Hematopoietic multipotent progenitor cell treated with erythropoietin and hydrocortisone succinate and interleukin-3 and kit ligand, for 6 days (in vitro differentiated cells): Measurements from ENCODE around the gene PPM1H.
"Not testable (repeated sequence)": the region's sequence is repeated elsewhere in the genome, so short reads cannot be mapped to it uniquely, and the experiment has no call there.

Source experiments
- DNase-seq: peaks from one replicate; pipeline ENCODE4 v3.0.0-alpha.2; 2015

PPM1H gene

GRCh38 chr12:62943779-62944395, 8.9 kb upstream of the PPM1H start:
- DNase-seq: no peak

GRCh38 chr12:62942316-62942715, 7.4 kb upstream of the PPM1H start:
- not testable (repeated sequence) for DNase-seq

DNA sequence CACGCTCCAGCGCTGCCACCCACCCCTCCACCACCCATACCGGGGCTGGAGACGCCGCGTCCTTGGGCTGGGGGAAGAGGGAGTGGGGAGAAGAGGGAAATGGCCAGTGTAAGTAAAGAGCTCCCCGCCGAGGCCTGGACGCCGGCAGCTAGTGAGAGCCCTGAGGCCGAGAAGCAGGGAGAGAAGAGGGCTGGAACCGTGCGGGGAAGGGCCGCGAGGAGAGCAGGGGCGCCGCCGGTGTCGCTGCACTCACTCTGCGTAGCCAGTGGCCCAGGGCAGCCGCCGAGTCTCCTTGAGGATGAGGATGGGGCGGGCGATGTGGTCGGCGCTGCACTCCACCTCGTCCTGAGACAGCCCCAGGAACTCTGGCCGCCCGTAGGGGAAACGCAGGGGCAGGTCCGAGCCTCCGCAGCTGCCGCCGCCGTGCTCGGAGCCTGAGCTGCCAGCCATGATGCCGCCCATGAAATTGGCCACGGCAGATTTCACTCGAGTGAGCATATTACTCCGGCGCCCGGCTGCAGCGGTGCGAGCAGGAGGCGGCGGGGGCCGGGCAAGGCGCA, 631 bp downstream of the PPM1H start:
- peak; percentile 60 for DNase-seq

DNA sequence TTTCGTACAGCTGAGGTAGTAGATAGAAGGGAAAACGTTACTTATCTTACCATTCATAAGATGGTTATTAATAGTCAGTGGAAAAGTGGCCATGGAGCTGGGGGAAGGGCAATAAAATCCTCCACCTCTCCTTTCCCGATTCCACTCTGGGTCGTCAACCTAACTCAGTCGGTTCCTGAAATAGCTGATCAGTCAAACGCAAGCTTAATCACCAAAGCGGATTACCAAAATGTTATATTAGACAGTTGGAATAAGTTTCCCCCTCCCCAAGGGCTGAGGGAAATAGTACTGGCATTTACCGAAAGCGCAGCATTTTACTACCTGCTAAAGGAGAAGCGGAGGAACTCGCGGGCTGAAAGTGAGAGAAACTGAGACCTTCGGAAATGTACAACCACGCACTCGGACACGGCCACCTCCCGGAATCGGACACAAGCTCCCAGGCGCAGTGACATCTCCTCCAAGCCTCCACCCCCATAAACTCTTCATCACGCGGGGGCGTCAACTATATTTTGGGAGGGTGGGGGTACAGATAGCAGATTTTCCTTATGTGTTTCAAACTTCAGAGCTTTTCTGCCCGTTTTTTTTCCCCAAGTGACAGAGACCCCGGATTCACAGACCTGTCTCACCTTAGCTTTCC, 1.2 kb downstream of the PPM1H start:
- peak; percentile 44 for DNase-seq

DNA sequence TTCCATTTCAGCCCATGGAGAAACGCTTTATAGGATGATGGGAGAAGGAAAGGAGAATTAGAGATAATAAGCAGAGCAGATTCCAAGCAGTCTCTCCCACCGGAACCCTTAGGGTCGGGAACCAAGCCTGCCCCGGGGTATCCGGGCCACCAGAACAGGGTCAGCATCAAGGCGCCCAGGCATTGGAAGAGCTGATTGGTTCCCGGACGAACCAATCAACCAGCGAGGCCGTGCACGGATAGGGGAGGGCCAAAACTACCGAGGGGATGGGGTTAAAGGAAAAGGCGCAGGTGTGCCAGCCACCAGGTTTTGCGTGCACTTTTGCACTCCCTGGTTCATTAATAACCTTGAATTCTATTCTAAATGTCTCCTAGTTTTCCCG, 1.7 kb downstream of the PPM1H start:
- peak; percentile 68 for DNase-seq

DNA sequence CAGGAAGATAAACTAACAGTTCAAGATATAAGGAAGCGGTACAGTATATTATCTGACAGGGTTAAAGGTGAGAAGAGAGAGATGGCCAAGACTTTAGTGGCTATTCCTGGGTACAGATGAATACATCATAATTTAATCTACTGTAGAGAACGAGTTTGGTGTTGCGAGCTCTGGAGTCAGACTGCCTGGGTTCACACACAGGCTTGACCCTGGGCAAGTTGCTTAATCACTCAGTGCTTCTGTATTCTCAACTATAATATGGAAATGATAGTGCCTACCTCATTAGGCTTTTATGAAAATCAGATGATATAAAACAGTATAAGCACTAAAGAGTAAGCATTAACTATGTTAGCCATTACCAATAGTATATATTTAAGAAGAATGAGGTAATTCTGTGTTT, 3.5 kb downstream of the PPM1H start:
- DNase-seq: peak; percentile 57

- peak; percentile 57 for DNase-seq
Observed at GRCh38 chr12:62930546-62931425, 4.2 kb downstream of the PPM1H start.

DNA sequence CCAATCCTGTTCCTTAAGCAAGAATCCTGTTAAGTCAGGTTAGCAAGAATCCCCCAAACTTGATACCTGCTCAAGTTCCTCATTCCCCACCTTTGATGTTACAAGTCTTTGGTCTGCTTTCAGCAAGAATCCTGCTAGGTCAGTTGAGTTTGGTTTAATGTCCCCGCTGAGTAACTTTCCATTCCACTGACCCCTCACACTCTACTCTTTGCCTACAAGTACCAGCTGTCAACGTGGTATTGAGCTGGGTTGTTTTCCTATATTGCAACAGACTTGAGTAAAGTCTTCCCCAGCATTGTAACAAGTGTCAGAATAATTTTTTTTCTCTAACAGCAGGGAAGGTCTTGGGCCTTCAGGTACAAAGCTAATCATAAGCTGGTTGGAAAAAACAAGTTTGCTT, 6.3 kb downstream of the PPM1H start:
- DNase-seq: no peak

- no peak for DNase-seq
Observed at GRCh38 chr12:62925680-62926079, 9.3 kb downstream of the PPM1H start.

DNA sequence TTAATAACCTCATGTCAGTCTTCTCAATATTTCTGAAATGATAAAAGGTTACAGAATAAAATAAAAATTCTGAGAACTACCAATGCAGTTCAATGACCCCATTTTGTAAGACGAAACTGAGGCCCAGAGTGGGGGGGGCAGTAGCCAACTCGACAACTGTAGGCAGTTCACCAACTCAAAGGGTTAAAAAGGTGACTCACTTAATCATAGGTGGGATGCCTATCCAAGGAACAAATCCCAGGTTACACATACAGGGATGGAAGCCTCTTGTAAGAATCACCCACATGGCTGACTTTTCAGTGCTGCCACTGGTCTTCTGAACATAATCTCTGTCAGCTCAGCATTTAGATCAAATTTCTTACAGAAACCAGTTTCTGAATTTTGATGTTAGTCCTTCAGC, 10.9 kb downstream of the PPM1H start:
- DNase-seq: no peak

DNA sequence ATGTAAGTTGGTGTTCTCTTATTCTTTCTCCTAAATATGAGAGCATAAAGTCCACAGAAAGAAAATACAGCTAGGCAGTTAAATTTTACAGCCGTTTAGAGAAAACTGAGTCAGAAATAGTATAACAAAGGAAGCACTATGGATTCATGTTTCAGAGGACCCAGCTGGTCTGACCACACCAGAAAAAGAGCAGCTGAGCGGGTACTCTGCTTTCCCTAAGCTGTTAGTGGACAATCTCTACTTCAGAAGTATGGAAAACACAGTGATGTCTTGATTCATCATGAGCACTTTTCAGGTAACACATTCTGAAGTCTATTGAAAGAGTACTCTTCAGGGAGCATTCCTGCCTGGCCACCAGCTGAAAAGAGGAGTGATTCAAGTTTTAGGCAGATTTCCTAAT, 12.4 kb downstream of the PPM1H start:
- no peak for DNase-seq

DNA sequence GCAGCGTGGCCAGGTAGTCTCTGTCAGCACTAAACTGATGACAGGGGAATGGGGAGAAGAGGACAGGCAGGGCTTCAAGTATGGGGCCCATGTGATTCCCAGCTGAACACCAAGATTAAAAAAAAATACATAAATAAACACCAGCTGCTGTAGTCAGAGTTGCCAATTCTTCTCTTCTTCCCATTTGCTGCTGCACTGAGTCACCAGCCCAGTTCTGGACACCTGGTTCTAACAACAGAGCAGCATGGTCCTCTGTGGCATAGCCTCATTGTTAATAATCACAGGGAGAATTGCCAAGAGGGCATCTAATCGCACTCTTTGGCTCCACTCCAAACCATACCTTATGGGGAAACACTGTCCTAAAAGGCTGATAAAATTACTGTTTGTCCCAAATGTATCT, 15.1 kb downstream of the PPM1H start:
- peak; percentile 92 for DNase-seq

DNA sequence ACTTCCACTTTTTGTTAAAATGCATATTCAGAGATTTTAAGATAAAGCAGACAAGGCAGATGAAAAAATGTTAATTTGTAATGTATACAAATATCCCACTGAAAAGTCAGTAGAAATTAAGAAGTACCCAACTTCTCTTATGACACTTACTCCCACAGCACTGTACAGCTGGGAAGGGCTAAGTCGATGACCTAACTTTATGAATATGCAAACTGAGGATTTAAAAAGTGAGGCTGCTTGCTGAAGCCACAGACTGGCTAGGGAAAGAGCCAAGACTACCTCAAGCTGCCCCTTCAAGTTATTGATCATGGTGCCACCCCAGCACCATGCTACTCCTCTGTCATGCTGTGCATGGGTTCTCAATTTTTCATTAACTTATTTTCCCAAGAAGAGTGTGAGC, 17.0 kb downstream of the PPM1H start:
- no peak for DNase-seq

GRCh38 chr12:62916632-62917425, 18.1 kb downstream of the PPM1H start:
- no peak for DNase-seq

- no peak for DNase-seq
Observed at GRCh38 chr12:62915204-62915529, 19.8 kb downstream of the PPM1H start.

DNA sequence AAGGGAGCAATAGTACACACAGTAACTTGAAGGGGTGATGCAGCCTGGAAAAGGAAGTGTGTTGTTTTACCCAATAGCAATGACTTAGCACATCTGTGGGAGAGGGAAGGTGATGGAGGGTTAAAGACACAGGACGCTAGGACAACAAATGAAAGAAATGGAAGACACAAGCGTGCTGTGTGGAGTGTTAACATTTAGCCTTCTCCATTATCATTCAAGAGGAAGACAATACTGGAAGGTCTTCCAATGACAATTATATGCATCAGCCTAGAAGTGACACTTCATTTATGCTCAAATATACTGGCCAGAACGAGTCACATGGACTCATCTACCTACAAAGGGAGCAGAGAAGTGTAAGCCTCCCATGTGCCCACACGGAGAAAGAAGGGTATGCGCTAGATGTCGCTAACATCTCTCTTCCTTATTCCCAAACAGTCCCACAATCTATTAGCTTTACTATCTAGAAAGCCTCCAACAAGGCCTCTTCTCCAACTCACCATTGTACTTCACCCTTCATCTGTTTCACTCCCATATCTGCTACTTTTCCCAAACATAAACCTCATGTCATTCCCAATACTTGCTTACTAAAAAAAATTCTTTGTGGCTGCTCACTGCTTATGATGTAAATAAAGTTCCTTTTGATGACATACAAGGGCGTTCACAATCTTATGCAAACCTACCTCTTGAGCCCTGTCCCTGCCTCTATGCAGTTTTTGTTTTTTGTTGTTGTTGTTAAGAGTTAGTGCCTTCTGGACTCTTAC, 20.3 kb downstream of the PPM1H start:
- DNase-seq: peak; percentile 42

- DNase-seq: no peak
Observed at GRCh38 chr12:62913380-62913779, 21.6 kb downstream of the PPM1H start.

DNA sequence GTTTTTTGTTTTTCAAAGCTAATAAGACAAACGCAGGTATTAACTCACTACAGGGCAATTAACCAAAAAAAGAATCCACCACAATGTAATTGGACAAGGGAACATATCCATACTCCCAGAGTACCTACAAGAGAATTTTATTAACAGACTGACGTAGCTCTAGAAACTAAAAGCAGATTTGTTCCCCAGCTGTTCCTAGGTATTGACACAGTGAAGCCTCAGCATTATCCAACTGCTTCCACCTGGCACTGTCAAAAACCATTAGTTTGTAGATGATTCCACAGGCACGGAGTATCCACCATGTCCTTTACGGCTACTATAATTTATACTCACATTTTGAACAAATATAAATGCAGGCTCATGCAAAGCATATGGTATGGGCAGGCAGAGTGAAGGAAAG, 22.3 kb downstream of the PPM1H start:
- DNase-seq: no peak

DNA sequence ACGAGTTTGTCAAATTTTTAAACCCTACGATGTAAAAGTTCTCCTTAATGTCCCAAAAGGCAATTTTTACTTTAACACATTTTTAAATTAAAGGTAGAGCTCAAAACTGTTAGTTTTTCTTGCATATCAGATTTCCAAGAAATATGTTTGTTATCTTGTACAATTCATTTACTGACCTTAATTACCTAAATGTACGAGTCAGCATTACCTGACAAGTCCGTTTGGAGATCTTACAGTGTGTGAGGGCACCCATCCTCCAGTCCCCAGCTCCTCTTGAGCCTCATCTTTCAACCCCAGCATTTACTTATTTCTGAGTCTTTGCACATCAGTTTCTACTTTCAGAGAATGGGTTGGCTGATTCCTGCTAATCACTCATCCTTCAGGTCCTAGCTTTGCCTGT, 23.7 kb downstream of the PPM1H start:
- DNase-seq: no peak

- peak; percentile 95 for DNase-seq
Observed at GRCh38 chr12:62910549-62911169, 24.3 kb downstream of the PPM1H start.

- DNase-seq: no peak
Observed at GRCh38 chr12:62909340-62909739, 25.6 kb downstream of the PPM1H start.

- no peak for DNase-seq
Observed at GRCh38 chr12:62908674-62909073, 26.3 kb downstream of the PPM1H start.
